Liver (tissue), 9 donors: ENCODE measurements around the gene OCEL1. TPM values are rescaled to one million over a fixed set of nuclear protein-coding genes. Genes with fewer than 3 reads are reported as not detected.

Source experiments
- DNase-seq: peaks from one replicate; pipeline ENCODE4 v3.0.0-alpha.2; 2017; ENCODE audit warnings: low spot score
- H3K27ac ChIP-seq, 2 donors: one replicate each; pipeline ENCODE4 v1.7.0; 2013; ENCODE audit warnings: inconsistent platforms in 2 of 2, low read length in 2 of 2, control low read depth in 1 of 2, low read depth in 1 of 2, mild to moderate bottlenecking in 1 of 2
- H3K27me3 ChIP-seq, 4 donors: one replicate each; pipeline versions ENCODE4 v1.6.1 to v1.7.0; 2013; ENCODE audit warnings: low read length in 3 of 4, inconsistent platforms in 1 of 4, mild to moderate bottlenecking in 1 of 4, moderate library complexity in 1 of 4; ENCODE audit not compliant: control insufficient read depth in 4 of 4, insufficient read depth in 4 of 4
- H3K36me3 ChIP-seq, 4 donors: one replicate each; pipeline versions ENCODE4 v1.6.1 to v1.7.0; 2013; ENCODE audit warnings: low read length in 3 of 4, mild to moderate bottlenecking in 3 of 4, low read depth in 1 of 4, moderate library complexity in 1 of 4; ENCODE audit not compliant: control insufficient read depth in 4 of 4, insufficient read depth in 3 of 4
- H3K4me1 ChIP-seq, 4 donors: one replicate each; pipeline versions ENCODE4 v1.6.1 to v1.7.0; 2013; ENCODE audit warnings: low read length in 3 of 4, mild to moderate bottlenecking in 3 of 4, moderate library complexity in 1 of 4; ENCODE audit not compliant: control insufficient read depth in 4 of 4, insufficient read depth in 4 of 4
- H3K4me3 ChIP-seq, 3 donors: one replicate each; pipeline versions ENCODE4 v1.6.1 to v1.7.0; 2013; ENCODE audit warnings: low read length in 3 of 3, control low read depth in 1 of 3, low read depth in 1 of 3, mild to moderate bottlenecking in 1 of 3
- H3K9ac ChIP-seq, 2 donors: one replicate each; pipeline ENCODE4 v1.7.0; 2013; ENCODE audit warnings: low read length in 2 of 2, mild to moderate bottlenecking in 2 of 2, moderate library complexity in 2 of 2, control low read depth in 1 of 2, low read depth in 1 of 2
- H3K9me3 ChIP-seq, 4 donors: one replicate each; pipeline versions ENCODE4 v1.6.1 to v1.7.0; 2013; ENCODE audit warnings: low read length in 3 of 4; ENCODE audit not compliant: control insufficient read depth in 4 of 4
- CTCF ChIP-seq: fragments of 150-350 bp; IDR thresholded peaks from 2 replicates; pipeline ENCODE4 v1.5.1; 2017; ENCODE audit warnings: improper control_type of control experiment, low read depth, low read length; ENCODE audit not compliant: missing input control
- EGR1 ChIP-seq, 2 donors: IDR thresholded peaks; 2 replicates each; pipeline ENCODE4 v1.6.1; 2016 to 2018; ENCODE audit warnings: antibody characterized with exemption in 2 of 2, low read depth in 2 of 2
- FOXA1 ChIP-seq: IDR thresholded peaks from 2 replicates; pipeline ENCODE4 v1.6.1; 2016; ENCODE audit warnings: antibody characterized with exemption
- FOXA2 ChIP-seq: IDR thresholded peaks from 2 replicates; pipeline ENCODE4 v1.6.1; 2016; ENCODE audit warnings: antibody characterized with exemption
- GABPA ChIP-seq, 2 donors: IDR thresholded peaks in 1 of 2; conservative IDR thresholded peaks in 1 of 2; 2 replicates each; pipeline ENCODE4 v1.6.1; 2016; ENCODE audit warnings: antibody characterized with exemption in 2 of 2, mild to moderate bottlenecking in 1 of 2, moderate library complexity in 1 of 2
- HNF4A ChIP-seq, 2 donors: conservative IDR thresholded peaks; 2 replicates each; pipeline ENCODE4 v1.6.1; 2016; ENCODE audit warnings: antibody characterized with exemption in 2 of 2, mild to moderate bottlenecking in 2 of 2
- HNF4G ChIP-seq: IDR thresholded peaks from 2 replicates; pipeline ENCODE4 v1.6.1; 2016; ENCODE audit warnings: antibody characterized with exemption
- JUND ChIP-seq, 2 donors: IDR thresholded peaks; 2 replicates each; pipeline ENCODE4 v1.6.1; 2016; ENCODE audit warnings: antibody characterized with exemption in 2 of 2
- MAX ChIP-seq: IDR thresholded peaks from 2 replicates; pipeline ENCODE4 v1.6.1; 2016; ENCODE audit warnings: antibody characterized with exemption
- NR2F2 ChIP-seq: IDR thresholded peaks from 2 replicates; pipeline ENCODE4 v1.6.1; 2016; ENCODE audit warnings: antibody characterized with exemption
- RAD21 ChIP-seq, 2 donors: IDR thresholded peaks; 2 replicates each; pipeline ENCODE4 v1.6.1; 2016; ENCODE audit warnings: antibody characterized with exemption in 2 of 2, mild to moderate bottlenecking in 2 of 2
- RXRA ChIP-seq, 2 donors: IDR thresholded peaks; 2 replicates each; pipeline ENCODE4 v1.6.1; 2017 to 2018; ENCODE audit warnings: antibody characterized with exemption in 2 of 2, mild to moderate bottlenecking in 1 of 2
- SP1 ChIP-seq: IDR thresholded peaks from 2 replicates; pipeline ENCODE4 v1.6.1; 2018; ENCODE audit warnings: antibody characterized with exemption, mild to moderate bottlenecking
- TAF1 ChIP-seq: conservative IDR thresholded peaks from 2 replicates; pipeline ENCODE4 v1.6.1; 2016; ENCODE audit warnings: antibody characterized with exemption, mild to moderate bottlenecking
- YY1 ChIP-seq: IDR thresholded peaks from 2 replicates; pipeline ENCODE4 v1.6.1; 2016; ENCODE audit warnings: antibody characterized with exemption, mild to moderate bottlenecking
- ZBTB33 ChIP-seq: IDR thresholded peaks from 2 replicates; pipeline ENCODE4 v1.6.1; 2016; ENCODE audit warnings: antibody characterized with exemption
- WGBS: extraction: QIAGEN DNeasy Blood & Tissue Kit; methylation state at CpG from one replicate; pipeline ENCODE4 v1.1.7; 2013; 5-methylcytosine and 5-hydroxymethylcytosine counted together
- polyA plus RNA-seq, 2 donors: library from polyadenylated mRNA; stranded (reverse) in 1 of 2; unstranded in 1 of 2; fragments of 200-250 nt in 1 of 2; fragments of >200 nt in 1 of 2; fragmentation: Nextera tagmentation in 1 of 2; extraction: Ambion mirVana in 1 of 2; gene quantifications; one replicate each; pipeline versions ENCODE4 v1.2.1 to v1.2.3, GENCODE V29; 2013 to 2015
- total RNA-seq, 2 donors: library from RNA; depleted of rRNA; stranded (reverse); fragments of >200 nt; gene quantifications; one replicate each; pipeline ENCODE4 v1.2.3, GENCODE V29; 2014
- TF ChIP-seq, protein P1 (sequence below): IDR thresholded peaks from 2 replicates; pipeline ENCODE4 v1.6.1; 2016; ENCODE audit warnings: antibody characterized with exemption
- TF ChIP-seq, protein P2 (sequence below): IDR thresholded peaks from 2 replicates; pipeline ENCODE4 v1.6.1; 2016; ENCODE audit warnings: antibody characterized with exemption, mild to moderate bottlenecking
- donor health status: healthy.
- donor health status: healthy.
- donor health status: healthy.
- donor health status: healthy.
- donor health status: healthy.

The OCEL1 gene
- total and polyA plus RNA-seq, 4 donors: 4.9 to 32.5 (median 20.8) TPM

DNA sequence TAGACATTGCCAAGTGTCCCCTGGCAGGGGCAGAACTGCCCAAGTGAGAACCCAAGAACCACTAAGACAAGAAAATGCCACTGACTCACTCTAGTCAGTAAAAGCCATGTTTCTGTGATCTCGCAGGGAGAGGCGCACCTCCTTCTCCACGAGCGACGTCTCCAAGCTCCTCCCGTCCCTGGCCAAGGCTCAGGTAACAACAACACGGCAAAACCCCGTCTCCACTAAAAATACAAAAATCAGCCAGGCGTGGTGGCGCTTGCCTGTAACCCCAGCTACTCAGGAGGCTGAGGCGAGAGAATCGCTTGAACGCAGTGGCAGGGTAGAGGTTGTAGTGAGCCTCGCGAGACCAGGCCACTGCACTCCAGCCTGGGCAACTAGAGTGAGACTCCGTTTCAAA lies 28.4 kb upstream of the OCEL1 start:
- peaks cover 0 to 60% (median 25%) of the 10 kb centered on the region in 4 donors for H3K36me3 ChIP-seq
- no peak overlapping the region for H3K27ac ChIP-seq
- H3K9ac ChIP-seq: no peak overlapping the region
- no peak overlapping the region for H3K4me3 ChIP-seq
- DNase-seq: no peak
- no peaks in the 10 kb centered on the region for H3K27me3 ChIP-seq
- TF ChIP-seq RXRA (IDR thresholded peaks at IDR 0.05) (no peak), NR2F2 (no peak), CTCF (no peak), EGR1 (IDR thresholded peaks at IDR 0.05; ENCODE audit: low read depth in 2 of 2) (no peak), ZBTB33 (no peak), HNF4G (no peak), FOXA2 (no peak), FOXA1 (no peak), GABPA (IDR thresholded peaks at IDR 0.05 in 1 of 2, conservative IDR thresholded peaks at IDR 0.05 in 1 of 2) (no peak), RAD21 (IDR thresholded peaks at IDR 0.05) (no peak)
- TF ChIP-seq, protein P1, sequence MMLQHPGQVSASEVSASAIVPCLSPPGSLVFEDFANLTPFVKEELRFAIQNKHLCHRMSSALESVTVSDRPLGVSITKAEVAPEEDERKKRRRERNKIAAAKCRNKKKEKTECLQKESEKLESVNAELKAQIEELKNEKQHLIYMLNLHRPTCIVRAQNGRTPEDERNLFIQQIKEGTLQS: no peak
- no peaks in the 10 kb centered on the region for H3K9me3 ChIP-seq
- WGBS: 96% methylated on average over 16 of the region's 16 CpGs
- peaks cover 0 to 15% (median 12%) of the 10 kb centered on the region in 4 donors for H3K4me1 ChIP-seq

- 73% methylated on average over 16 of the region's 16 CpGs for WGBS
- DNase-seq: peak; percentile 59
- peaks cover 0 to 36% (median 11%) of the 10 kb centered on the region in 4 donors for H3K36me3 ChIP-seq
- H3K9ac ChIP-seq: no peak overlapping the region
- H3K27ac ChIP-seq: peak overlapping the region; percentile 21 to 32
- no peaks in the 10 kb centered on the region for H3K27me3 ChIP-seq
- H3K9me3 ChIP-seq: no peaks in the 10 kb centered on the region
- H3K4me1 ChIP-seq: peaks cover 0 to 15% (median 12%) of the 10 kb centered on the region in 4 donors
- no peak overlapping the region for H3K4me3 ChIP-seq
- TF ChIP-seq, protein P1: no peak
- TF ChIP-seq FOXA2 (no peak), NR2F2 (peak; percentile 43), RAD21 (IDR thresholded peaks at IDR 0.05) (peak in 1 of 2 donors; percentile 48), FOXA1 (no peak), JUND (IDR thresholded peaks at IDR 0.05) (no peak), EGR1 (IDR thresholded peaks at IDR 0.05; ENCODE audit: low read depth in 2 of 2) (no peak), GABPA (IDR thresholded peaks at IDR 0.05 in 1 of 2, conservative IDR thresholded peaks at IDR 0.05 in 1 of 2) (no peak), YY1 (no peak), ZBTB33 (no peak), HNF4A (conservative IDR thresholded peaks at IDR 0.05) (peak; percentile 95 to 97), MAX (no peak), SP1 (peak; percentile 87), TAF1 (no peak), RXRA (IDR thresholded peaks at IDR 0.05) (peak; percentile 75 to 78), HNF4G (peak; percentile 84)
- TF ChIP-seq, protein P2, sequence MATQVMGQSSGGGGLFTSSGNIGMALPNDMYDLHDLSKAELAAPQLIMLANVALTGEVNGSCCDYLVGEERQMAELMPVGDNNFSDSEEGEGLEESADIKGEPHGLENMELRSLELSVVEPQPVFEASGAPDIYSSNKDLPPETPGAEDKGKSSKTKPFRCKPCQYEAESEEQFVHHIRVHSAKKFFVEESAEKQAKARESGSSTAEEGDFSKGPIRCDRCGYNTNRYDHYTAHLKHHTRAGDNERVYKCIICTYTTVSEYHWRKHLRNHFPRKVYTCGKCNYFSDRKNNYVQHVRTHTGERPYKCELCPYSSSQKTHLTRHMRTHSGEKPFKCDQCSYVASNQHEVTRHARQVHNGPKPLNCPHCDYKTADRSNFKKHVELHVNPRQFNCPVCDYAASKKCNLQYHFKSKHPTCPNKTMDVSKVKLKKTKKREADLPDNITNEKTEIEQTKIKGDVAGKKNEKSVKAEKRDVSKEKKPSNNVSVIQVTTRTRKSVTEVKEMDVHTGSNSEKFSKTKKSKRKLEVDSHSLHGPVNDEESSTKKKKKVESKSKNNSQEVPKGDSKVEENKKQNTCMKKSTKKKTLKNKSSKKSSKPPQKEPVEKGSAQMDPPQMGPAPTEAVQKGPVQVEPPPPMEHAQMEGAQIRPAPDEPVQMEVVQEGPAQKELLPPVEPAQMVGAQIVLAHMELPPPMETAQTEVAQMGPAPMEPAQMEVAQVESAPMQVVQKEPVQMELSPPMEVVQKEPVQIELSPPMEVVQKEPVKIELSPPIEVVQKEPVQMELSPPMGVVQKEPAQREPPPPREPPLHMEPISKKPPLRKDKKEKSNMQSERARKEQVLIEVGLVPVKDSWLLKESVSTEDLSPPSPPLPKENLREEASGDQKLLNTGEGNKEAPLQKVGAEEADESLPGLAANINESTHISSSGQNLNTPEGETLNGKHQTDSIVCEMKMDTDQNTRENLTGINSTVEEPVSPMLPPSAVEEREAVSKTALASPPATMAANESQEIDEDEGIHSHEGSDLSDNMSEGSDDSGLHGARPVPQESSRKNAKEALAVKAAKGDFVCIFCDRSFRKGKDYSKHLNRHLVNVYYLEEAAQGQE: no peak
Measured at GRCh38 chr19:17200408-17201079, 25.5 kb upstream of the OCEL1 start.
